Esophagus muscularis mucosa (tissue), 4 donors: ENCODE data around the gene KCNE1. TPM values are rescaled to one million over a fixed set of nuclear protein-coding genes. Genes with fewer than 3 reads are reported as not detected.
"Not testable (repeated sequence)": the region's sequence is repeated elsewhere in the genome, so short reads cannot be mapped to it uniquely, and the experiment has no call there.

ENCODE experiments used
- DNase-seq: peaks from one replicate; pipeline ENCODE4 v3.0.0-alpha.2; 2017; ENCODE audit errors: extremely low spot score
- H3K27ac ChIP-seq, 4 donors: fragments of 200-600 bp; sonication (generic); replicated peaks in 1 of 4; 1 replicate in 3 of 4; 2 replicates in 1 of 4; pipeline ENCODE4 v1.5.1; 2016 to 2019; ENCODE audit warnings: mild to moderate bottlenecking in 1 of 4
- H3K27me3 ChIP-seq, 4 donors: fragments of 200-600 bp; sonication (generic); one replicate each; pipeline versions ENCODE4 v1.5.1 to v1.6.0; 2016 to 2019
- H3K36me3 ChIP-seq, 4 donors: fragments of 200-600 bp; sonication (generic); one replicate each; pipeline ENCODE4 v1.5.1; 2016 to 2019
- H3K4me1 ChIP-seq, 4 donors: fragments of 200-600 bp; sonication (generic); one replicate each; pipeline ENCODE4 v1.5.1; 2016 to 2019
- H3K4me3 ChIP-seq, 4 donors: fragments of 200-600 bp; sonication (generic); 1 replicate in 2 of 4; 2 replicates in 2 of 4; pipeline ENCODE4 v1.5.1; 2016 to 2019; ENCODE audit warnings: mild to moderate bottlenecking in 4 of 4, moderate library complexity in 1 of 4
- H3K9me3 ChIP-seq, 4 donors: fragments of 200-600 bp; sonication (generic); 1 replicate in 3 of 4; 2 replicates in 1 of 4; pipeline ENCODE4 v1.5.1; 2016 to 2019
- CTCF ChIP-seq, 3 experiments: fragments of 200-600 bp in 2 of 3; fragments of 450-650 bp in 1 of 3; sonication (generic) in 2 of 3; IDR thresholded peaks; one replicate each; pipeline ENCODE4 v1.5.1; 2017 to 2019; ENCODE audit warnings: antibody characterized with exemption in 3 of 3, mild to moderate bottlenecking in 2 of 3, moderate library complexity in 1 of 3
- EP300 ChIP-seq: sonication (generic); formaldehyde crosslinking; IDR thresholded peaks from one replicate; pipeline ENCODE4 v1.6.1; 2017; ENCODE audit warnings: antibody characterized with exemption
- POLR2A ChIP-seq: fragments of 450-650 bp; IDR thresholded peaks from one replicate; pipeline ENCODE4 v1.6.1; 2017; ENCODE audit warnings: antibody characterized with exemption, moderate library complexity, mild to moderate bottlenecking, low read depth
- POLR2AphosphoS5 ChIP-seq, 2 donors: sonication (generic); formaldehyde crosslinking; IDR thresholded peaks; one replicate each; pipeline ENCODE4 v1.6.1; 2017; ENCODE audit warnings: antibody characterized with exemption in 2 of 2
- WGBS: methylation state at CpG from one replicate; pipeline ENCODE4 v1.1.5; 2018; 5-methylcytosine and 5-hydroxymethylcytosine counted together
- intact Hi-C: fragments of 100-400 bp; cut with DNase I; formaldehyde crosslinking; loops from one replicate; pipeline ENCODE4 v1.15.1; 2023
- total RNA-seq, 4 donors: library from RNA; depleted of rRNA; stranded (reverse); fragments of >200 nt; gene quantifications; one replicate each; pipeline versions ENCODE4 v1.1.0 to v1.2.1, GENCODE V29; 2016

KCNE1 gene
- total RNA-seq, 4 donors from 2014 or later, result 1.5 to 2.9 (median 2.2) TPM

- Histone ChIP-seq H3K27ac (no peak overlapping the region), H3K9me3 (peaks cover 0 to 6% (median 1%) of the 10 kb centered on the region in 4 donors), H3K27me3 (no peaks in the 10 kb centered on the region), H3K4me1 (no peaks in the 10 kb centered on the region), H3K36me3 (no peaks in the 10 kb centered on the region), H3K4me3 (no peak overlapping the region)
- TF ChIP-seq EP300, result no peak
- TF ChIP-seq CTCF (IDR thresholded peaks at IDR 0.05), result no peak
- no peak for TF ChIP-seq POLR2AphosphoS5 (IDR thresholded peaks at IDR 0.05)
- no peak for TF ChIP-seq POLR2A
- 80% methylated on average over 3 of the region's 3 CpGs for WGBS
- intact Hi-C loops, result no loop called here
- no peak for DNase-seq
Observed at GRCh38 chr21:34502480-34503106, 9.4 kb downstream of the KCNE1 start.

- Histone ChIP-seq H3K4me3 (no peak overlapping the region), H3K27ac (no peak overlapping the region), H3K36me3 (no peaks in the 10 kb centered on the region), H3K9me3 (peaks cover 0 to 13% (median 5%) of the 10 kb centered on the region in 4 donors), H3K4me1 (no peaks in the 10 kb centered on the region), H3K27me3 (no peaks in the 10 kb centered on the region)
- no peak for TF ChIP-seq POLR2A
- no peak for TF ChIP-seq CTCF (IDR thresholded peaks at IDR 0.05)
- no peak for TF ChIP-seq POLR2AphosphoS5 (IDR thresholded peaks at IDR 0.05)
- no peak for TF ChIP-seq EP300
- WGBS, result 80% methylated on average over 1 of the region's 1 CpG
- intact Hi-C loops, result no loop called here
- no peak for DNase-seq
Observed at GRCh38 chr21:34501716-34502115, 10.3 kb downstream of the KCNE1 start.

- WGBS, result 84% methylated on average over 1 of the region's 1 CpG
- Histone ChIP-seq H3K27me3 (no peaks in the 10 kb centered on the region), H3K4me1 (no peaks in the 10 kb centered on the region), H3K4me3 (no peak overlapping the region), H3K36me3 (no peaks in the 10 kb centered on the region), H3K27ac (no peak overlapping the region), H3K9me3 (peaks cover 0 to 13% (median 5%) of the 10 kb centered on the region in 4 donors)
- intact Hi-C loops, result no loop called here
- no peak for DNase-seq
- TF ChIP-seq EP300 (no peak), POLR2A (no peak), POLR2AphosphoS5 (IDR thresholded peaks at IDR 0.05) (no peak), CTCF (IDR thresholded peaks at IDR 0.05) (no peak)
Observed at GRCh38 chr21:34500191-34500590, 11.8 kb downstream of the KCNE1 start.

DNA sequence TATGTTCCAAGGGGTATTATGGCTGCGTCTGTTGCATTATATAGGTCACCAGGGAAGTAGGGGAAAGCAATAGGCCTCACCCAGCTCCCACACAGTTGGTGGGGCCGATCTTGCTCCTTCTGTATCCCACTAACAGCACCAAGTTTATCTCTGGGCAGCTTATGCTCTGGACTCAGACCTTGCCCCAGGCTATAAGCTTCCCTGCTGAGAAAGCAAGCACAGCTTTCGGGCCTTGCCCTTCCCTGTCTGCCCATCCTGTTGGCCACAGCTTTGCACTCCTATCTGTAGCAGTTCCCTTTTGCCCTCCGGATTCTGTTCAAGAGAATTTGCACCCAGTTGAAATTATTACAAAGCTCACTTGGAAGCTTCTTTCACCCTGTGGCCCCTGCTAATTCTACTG is 12.9 kb downstream of the KCNE1 start:
- intact Hi-C loops, result no loop called here
- Histone ChIP-seq H3K9me3 (peaks cover 0 to 13% (median 5%) of the 10 kb centered on the region in 4 donors), H3K27me3 (no peaks in the 10 kb centered on the region), H3K36me3 (no peaks in the 10 kb centered on the region), H3K4me1 (no peaks in the 10 kb centered on the region), H3K27ac (no peak overlapping the region), H3K4me3 (no peak overlapping the region)
- DNase-seq, result no peak
- 92% methylated on average over 4 of the region's 4 CpGs for WGBS
- TF ChIP-seq EP300 (no peak), POLR2A (no peak), CTCF (IDR thresholded peaks at IDR 0.05) (no peak), POLR2AphosphoS5 (IDR thresholded peaks at IDR 0.05) (no peak)

DNA sequence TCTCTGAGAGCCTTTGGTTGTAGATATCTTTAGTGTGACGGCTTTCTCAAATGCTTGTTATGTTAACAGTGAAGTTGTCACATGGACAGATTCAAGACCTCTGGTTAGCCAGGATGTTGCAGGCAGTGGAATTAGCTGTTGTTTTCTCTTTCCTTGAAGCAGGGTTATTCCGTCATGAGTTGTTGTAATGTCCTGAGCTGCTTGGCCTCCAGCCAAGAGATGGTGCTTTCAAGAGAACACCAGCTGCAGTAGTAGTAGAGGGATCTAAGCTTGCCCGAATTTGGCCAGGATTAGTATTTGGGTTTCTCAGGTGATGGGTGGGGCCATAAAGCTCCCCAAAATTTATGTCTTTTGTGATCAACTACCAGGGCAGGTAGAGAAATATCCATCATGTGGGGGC is 13.4 kb downstream of the KCNE1 start:
- intact Hi-C loops, result no loop called here
- Histone ChIP-seq H3K4me1 (no peaks in the 10 kb centered on the region), H3K27me3 (no peaks in the 10 kb centered on the region), H3K4me3 (no peak overlapping the region), H3K9me3 (peaks cover 0 to 13% (median 5%) of the 10 kb centered on the region in 4 donors), H3K27ac (no peak overlapping the region), H3K36me3 (no peaks in the 10 kb centered on the region)
- TF ChIP-seq CTCF (IDR thresholded peaks at IDR 0.05) (no peak), POLR2A (no peak), POLR2AphosphoS5 (IDR thresholded peaks at IDR 0.05) (no peak), EP300 (no peak)
- 36% methylated on average over 3 of the region's 3 CpGs for WGBS
- DNase-seq, result no peak

DNA sequence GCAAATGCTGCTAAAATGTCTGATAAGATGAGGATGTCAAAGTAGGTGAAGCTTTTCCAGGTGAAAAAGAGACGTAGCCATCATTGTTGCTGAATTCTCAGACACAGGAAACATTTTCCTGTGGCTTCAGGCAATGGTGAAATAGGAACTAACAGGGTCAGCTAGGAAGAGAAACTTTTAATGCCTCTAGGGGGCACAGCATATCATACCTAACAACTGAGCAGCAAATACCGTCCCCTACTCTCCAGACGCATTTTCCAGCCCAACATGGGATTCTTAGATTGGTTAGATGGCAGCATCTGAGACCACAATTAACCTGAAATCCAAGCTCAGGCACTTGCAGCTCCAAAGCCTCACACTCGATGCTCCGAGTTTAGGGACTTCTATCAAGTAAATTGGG is 28.2 kb downstream of the KCNE1 start:
- WGBS, result no CpG with 5 or more reads among the region's 5 CpGs
- H3K4me1 ChIP-seq, H3K27ac ChIP-seq, H3K27me3 ChIP-seq, intact Hi-C loops, H3K36me3 ChIP-seq, H3K4me3 ChIP-seq, H3K9me3 ChIP-seq, DNase-seq: not testable (repeated sequence)

DNA sequence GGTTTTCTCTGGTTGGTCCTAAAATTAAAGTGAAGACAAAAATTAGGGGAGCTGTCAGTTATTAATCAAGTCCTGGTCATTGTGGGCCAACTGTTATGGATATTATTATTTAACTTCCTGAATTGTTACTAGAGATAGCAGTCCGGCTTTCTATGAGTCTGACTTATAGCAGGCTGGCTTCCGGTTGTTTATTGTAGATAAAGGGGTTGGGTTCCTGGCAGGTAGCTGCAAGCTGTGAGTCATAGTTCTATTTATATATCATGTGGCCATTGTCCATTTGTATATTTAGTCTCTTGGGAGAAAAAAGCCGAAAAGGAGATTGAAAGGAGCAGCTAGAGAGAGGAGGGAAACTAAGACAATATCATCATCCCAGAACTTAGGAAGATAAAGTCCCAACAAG is 28.6 kb downstream of the KCNE1 start:
- WGBS, result no CpG with 5 or more reads among the region's 3 CpGs
- H3K27me3 ChIP-seq, H3K27ac ChIP-seq, H3K4me3 ChIP-seq, intact Hi-C loops, H3K36me3 ChIP-seq, H3K9me3 ChIP-seq, DNase-seq, H3K4me1 ChIP-seq: not testable (repeated sequence)
